Stimulated activated CD4-positive, alpha-beta T cell treated with anti-CD3 and anti-CD28 coated beads, Interleukin-2, amount 100 ng/mL, for 24 hours (primary cell): ENCODE data around the gene UQCRC1.

ENCODE experiments used
- DNase-seq, 2 donors: peaks; one replicate each; pipeline ENCODE4 v3.0.0-alpha.2; 2020

The UQCRC1 gene

DNA sequence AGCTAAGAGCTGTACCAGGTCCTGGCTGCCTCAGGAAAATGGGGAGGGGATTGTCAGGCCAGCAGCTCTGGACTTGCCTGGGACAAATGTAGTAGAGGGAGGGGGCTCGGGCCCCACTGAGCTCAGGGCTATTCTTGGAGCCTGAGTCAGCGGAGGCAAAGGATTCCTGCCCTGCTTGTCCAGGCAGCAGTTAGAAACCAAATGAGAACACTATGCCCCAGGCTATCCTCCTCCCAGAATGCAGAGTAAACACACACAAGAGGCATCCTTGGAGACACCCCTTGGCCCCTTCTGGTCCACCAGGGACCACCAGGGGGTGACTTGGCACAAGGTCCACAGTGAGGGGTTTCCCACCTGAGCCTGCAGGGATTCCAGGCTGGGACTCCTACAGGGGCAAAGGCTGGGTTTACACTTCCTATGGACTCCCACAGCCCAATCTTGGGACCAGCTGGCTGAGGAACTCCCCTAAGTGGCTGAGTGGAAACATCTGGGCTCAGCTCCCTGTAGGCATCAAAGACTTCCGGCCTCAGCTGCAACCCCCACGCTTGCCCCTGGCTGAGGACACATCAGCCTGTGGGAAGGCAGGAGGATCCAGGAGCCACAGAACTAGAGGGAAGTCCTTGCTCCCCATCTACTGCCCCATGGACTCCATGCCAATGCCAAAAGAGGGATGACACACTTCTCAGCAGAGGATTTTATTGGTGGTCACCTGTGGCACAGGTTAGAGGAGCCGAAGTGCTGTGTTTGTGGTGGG lies 10.9 kb downstream of the UQCRC1 start:
- no peak for DNase-seq

DNA sequence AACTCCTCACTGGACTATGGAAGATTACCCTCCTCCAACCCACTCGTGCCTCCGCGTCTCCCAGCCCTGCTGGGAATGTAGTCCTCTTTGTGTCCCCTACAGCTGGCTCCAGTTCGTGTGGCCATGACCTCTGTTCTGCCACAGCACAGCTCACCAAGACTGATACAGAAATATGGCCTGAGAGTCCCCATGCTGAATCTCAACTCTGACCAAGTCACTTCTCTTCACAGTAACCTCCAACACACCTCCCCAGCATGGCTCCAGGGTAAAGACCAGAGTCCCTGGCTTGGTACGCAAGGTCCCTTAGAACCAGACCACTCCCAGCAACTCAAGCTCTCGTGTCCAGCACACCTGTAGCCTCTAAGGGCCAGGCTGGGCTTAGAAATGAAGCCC lies 12.0 kb downstream of the UQCRC1 start:
- no peak for DNase-seq

DNA sequence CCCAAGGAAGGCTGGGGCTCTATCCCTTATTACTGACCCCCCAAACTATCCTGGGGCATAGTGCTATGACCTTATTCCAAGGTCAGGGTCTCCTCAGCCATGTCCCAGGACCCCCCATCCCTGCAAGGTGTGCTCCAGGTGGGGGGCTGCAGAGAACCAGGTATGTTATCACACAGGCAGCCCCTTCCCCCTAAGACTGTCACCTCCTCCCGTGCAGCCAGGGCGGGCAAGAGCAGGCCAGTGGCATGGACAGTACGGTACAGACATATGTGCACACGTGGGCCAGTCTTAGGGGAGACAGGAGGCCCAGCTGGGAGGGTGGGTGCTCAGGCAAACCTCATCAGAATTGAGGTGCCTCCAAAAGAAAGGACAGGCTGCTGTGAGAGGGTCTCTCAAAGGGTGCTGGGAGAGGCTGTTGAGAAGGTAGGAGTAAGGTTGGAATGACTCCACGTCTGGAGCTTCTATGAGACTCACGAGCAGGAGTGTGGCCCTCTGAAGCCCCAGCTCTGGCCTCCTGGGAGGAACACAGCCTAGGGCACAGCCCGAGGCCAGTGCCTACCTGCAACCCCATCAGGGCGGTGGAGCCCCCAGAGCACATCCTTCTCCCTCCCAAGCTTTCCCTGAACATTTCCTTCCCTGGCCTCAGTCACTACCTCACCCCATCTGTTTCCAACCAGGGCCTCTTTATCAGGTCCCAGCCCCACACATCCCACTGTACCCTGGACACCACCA lies 12.6 kb downstream of the UQCRC1 start:
- no peak for DNase-seq

DNA sequence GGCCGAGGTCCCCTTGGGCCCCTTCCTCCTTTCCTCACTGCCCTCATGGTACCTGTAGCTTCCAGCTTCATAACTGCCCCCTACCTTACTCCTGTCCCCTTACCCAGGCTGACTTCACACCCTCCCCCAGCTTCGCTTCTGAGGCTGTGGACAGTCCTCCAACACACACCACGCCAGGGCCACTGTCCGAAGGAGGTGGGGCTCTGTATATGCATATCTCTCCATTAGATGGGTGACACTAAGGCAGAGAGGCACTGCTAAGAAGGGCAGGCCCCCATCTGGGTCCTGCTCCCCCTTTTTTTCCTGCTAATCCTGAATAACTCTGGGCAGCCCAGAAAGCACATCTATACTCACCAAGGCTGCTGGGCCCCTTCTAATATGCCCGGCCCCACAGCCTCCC lies 13.3 kb downstream of the UQCRC1 start:
- DNase-seq = no peak

DNA sequence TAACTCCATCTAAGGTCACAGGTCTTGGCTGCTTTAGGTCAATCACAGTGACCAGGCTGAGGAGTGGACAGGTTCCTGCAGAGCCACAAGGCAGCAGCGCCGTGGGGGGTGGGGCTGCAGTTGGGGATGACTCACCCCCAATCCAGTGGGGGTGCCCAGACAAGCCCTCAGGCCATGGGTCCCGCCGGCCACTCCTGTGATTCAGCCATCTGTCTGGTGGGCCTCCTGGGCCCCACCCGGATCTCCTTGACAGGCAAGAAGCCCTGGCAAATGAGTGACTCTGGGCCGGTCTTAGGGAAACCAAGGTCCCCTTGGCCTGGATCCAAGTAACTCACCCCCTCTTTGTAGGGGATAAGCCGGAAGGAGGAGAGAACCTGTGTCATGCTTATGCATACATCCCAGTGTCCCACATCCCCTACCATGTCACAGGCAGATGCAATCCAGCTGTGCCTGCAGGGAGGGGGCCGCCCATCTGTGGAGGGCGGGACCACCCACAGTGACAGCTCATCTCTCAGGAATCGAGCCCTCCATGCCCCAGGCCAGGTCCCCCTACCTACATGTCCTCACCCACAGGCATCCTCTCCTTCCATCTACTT lies 13.8 kb downstream of the UQCRC1 start:
- no peak for DNase-seq

DNA sequence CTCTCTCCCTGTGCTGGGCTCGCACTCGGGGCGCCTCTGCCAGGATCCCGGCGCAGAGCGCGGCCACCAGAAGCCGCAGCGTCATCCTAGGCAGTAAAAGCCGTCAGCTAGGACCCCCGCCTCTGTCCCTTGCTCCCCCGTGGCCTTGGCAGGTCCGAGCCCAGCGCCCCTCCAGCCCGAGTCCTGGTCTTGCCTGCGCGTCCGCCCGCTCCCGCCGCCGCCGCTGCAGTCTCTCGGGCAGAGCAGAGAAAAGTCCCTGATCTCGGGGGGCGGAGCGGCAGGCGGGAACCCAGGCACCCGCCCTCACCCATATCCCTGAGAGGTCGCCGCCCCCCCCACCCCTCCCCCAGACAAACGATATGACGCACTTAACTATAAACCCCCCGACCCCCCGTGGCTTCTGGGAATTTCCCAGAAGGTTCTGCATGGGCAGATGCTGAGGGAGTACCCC lies 14.3 kb downstream of the UQCRC1 start, which contains the start of gene COL7A1:
Gene COL7A1, minus strand, starts transcription at position 255 of the 451 bp plus-strand sequence. Its CDS starts 170 bp downstream, at position 85.
- no peak for DNase-seq

DNA sequence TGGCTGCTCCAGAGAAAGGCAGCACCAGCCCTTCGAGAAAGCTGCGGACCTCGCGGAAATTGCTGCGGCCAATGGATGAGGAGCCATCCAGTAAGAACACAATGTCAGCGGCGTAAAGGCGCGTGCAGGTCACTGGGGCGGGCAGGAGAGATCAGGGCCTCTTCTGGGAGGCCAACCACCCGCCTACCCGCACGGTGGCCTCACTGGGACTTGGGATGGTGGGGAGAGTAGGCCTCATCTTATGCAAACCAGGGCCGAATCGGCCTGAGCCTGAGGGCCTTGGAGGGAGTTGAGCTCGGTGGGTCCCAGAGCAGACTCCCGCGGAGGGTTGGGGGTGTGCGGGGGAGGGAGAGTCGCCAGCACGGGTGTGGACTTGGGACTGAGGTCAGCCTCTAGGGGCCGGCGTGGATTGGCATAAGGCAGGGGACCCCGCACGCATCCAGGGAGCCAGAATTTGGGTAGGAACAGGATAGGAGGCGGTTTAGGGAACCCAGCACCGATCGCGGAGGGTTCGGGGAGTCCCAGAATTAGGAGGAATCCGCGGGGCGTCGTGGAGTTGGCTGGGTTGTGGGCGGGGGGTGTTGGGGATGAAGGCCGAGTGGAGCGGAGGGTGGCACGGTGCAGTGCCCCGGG lies 14.9 kb downstream of the UQCRC1 start:
- no peak for DNase-seq

DNA sequence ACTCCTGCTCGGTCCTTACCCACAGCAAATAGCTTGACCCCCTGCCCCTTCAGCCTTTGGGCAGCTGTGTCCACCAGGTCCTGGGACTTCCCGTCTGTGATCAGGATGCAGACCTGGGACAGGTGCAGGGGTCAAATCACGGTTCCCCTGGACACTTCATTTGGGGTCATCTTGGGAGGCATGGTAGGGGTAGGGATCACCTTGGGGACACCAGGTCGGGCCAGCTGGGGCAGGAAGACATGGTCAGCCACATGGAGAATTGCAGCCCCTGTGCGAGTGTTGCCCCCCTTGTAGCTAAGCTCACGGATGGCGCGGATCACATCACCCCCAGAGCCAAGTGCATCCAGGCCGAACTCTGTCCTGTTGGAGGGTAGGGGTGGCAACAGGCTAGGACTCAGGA lies 16.1 kb downstream of the UQCRC1 start:
- no peak for DNase-seq

DNA sequence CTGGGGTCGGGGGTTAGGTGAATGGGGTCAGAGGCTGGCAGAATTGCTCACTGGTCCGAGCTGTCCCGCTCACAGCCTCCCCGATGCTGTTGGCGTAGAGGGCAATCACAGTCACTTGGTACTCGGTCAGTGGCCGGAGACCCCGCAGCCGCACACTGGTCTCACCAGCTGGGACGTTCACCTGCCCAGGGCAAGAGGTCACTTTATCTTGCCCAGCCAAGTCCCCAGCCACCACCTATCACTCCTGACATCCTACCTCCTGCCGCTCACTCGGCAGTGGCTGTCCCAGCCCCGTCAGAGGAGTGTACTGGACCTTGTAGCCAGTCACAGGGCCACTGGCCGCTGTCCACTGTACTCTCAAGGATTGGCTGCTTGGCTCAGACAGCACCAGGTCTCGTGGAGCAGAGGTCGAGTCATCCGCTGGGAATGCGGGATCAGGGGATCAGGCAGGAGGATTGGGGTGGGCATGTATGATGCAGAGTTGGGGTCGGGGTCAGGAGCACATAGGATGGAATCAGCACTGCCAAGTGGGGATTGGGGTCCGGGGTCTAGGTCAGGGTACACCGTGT lies 16.8 kb downstream of the UQCRC1 start:
- DNase-seq = no peak

DNA sequence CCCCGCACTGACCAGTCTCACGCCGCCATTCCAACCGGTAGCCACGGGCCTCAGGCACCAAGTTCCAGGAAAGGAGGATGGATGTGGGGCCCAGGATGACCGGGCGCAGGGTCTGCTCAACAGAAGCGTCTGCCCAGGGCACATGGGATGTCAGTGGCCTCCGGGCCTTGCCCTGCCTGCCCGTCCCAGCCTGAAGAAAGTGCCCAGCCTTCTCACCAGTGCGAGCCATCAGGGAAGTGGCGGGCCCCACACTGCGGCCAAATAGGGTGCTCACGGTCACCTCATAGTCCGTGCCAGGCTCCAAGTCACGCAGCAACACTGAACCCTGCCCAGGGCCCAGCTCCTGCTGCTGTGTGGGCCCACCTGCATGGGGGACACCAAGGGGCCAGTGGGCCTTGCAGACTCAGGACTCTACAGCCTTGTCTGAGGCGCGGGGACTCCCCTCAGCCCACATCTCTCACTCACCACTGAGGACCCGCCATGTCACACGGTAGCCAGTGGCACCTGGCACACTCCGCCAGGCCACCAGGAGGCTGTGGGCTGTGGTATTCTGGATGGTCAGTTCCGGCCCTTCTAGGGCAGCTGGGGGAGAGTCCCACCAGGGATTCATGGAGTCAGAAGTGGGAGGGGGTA lies 17.4 kb downstream of the UQCRC1 start:
- no peak for DNase-seq

DNA sequence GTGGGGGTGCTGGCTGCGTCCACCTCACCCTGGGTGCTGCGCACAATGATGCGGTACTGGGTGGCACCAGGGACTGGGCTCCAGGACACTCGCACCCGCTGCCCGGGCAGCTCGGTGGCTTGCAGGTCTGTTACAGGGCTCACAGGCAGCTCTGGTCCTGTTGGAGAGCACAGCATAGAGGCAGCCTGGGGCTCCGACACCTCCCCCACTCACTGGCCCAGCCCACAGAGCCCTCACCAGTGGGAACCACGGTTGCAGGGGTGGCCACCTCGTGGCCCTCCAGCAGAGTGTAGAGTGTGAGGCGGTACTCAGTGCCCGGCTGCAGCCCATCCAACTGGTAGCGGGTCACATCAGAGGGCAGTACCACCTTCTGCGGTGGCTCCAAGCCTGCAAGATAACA lies 18.0 kb downstream of the UQCRC1 start:
- DNase-seq = no peak

DNA sequence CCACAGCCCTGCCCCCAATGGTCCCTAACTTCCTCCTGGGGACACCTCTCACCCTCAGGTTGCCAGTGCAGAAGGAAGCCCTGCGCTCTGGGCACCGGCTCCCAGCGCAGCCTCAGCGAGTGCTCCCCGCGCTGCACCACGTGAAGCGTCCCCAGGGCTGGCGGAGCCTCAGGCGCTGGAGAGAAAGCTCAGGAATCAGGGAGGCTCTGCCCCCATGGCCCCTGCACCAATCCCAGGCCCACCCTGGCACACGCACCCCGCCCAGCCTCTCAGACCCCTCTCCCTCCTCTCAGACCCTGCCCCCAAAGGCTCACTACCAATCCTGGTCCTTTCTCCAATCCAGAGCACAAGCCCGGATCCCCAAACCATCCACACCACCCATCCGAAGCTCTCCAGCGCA lies 21.2 kb downstream of the UQCRC1 start:
- DNase-seq = no peak

DNA sequence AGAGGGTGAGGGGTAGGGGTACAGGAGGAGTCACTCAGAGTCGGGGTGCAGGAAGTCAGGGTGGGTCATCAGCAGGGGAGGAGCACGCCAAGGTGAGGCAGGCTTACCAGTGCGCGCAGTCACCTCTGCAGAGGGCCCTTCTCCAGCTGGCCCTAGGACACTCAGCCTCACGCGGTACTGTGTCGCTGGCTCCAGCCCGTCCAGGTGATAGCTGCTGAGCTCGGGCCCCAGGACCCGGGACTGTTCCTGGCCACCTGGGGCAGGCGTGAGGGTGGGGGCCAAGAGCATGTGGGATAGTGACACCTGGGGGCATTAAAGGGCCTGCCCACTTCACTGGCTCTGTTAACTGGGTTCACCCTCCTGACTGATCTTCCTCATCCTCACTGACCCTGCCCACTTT lies 21.8 kb downstream of the UQCRC1 start:
- DNase-seq = no peak

DNA sequence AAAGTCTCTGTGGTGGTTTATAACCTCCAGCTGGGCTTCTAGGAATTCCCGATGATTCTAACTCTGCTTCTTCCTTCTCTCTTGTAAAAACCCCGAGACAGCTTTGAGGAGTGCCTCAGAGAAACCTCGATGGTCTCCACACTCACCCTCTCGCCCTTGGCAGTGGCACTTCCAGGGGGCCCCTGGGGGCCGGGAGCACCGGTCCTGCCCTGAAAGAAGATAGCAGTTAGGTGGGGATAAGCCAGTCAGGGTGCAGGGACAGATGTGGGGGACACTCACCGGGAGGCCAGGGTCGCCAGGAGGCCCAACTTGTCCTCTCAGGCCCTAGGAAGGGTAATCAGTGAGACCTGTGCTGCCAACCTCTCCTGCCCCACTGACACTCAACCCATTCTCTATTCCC lies 24.0 kb downstream of the UQCRC1 start:
- no peak for DNase-seq

DNA sequence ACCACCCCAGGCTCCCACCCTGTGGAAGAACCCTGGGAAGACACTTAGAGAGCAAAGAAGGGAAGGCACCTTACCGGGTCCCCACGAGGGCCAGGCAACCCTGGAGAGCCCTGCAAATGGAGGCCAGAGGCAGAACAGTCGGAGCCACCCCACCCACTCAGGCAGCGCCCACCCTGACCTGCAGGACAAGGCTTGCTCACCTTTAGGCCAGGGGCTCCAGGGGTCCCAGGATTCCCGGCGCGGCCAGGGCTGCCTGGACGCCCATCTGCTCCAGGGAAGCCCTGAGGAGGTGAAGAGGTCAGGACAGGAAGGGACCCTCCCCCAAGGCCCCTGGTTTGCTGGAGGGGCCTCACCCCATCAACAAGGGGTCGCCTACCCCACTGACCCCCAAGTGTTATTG lies 24.6 kb downstream of the UQCRC1 start:
- no peak for DNase-seq

DNA sequence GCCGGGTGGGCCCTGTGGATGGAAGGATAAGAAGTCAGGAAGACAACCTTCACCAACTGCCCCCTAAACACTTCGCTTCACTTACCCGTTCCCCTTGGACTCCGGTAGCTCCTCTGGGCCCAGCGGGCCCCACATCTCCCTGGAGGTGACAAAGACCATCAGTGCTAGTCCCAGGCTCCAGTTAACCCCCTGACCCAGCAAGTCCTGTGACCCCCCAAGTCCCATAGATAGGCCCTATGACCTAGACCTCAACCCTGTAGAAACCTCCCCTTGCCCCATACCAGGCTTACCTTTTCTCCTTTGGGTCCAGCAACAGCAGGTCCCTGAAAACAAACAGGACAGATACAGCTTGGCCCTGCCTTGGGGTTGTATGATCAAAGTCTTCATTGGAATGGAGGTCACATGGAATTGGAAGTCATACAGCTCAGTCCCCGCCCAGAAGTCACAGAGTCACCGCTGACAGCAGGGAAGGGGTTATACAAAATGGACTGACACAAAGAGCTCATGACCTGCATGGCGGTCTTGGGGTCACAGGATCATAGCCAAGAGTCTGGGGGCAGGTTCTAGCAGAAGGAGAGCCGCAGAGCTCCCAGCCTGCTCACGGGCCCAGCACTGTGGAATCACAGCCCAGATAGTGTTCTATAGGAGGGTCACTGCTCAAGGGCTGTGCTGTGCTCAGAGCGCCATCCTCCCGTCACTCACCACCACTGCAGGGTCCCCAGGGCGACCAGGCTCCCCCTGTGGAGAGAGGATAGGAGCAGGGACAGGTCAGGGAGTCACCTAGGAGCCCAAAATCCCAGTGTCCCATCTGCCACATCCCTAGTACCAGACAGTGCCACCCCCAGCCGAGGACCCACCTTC lies 27.6 kb downstream of the UQCRC1 start:
- DNase-seq = no peak

DNA sequence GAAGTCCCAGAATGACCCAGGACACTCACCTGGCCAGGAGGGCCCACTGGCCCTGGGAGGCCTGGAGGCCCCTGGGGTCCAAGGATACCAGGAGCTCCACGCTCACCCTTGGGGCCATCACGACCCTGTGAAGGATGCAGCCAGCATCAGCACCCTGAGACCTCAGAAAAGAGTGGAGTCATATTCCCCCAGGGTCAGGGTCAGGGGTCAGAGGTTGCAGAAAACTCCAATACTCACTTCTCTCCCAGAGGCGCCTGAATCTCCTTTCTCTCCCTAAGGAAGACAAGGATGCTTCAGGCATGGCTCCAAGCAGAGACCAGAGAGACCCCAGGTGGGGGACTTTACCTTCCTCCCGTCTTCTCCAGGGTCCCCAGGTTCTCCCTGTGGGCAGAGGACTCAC lies 32.8 kb downstream of the UQCRC1 start:
- DNase-seq = no peak

DNA sequence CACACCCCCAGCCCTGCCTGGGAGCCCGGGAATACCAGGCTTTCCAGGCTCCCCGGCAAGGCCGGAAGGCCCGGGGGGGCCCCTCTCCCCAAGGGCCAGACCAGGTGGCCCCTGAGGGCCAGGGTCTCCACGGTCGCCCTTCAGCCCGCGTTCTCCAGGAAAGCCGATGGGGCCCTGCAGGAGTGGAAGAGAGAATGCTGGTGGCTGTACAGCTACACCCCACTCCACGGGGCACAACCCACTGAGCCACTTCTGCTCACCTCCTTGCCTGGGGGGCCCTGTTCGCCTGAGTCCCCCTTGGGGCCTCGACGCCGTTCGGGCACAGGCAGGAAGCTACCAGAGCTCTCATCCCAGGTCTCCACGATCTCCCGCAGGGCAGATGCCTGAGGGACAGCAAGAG lies 34.1 kb downstream of the UQCRC1 start:
- DNase-seq = no peak

DNA sequence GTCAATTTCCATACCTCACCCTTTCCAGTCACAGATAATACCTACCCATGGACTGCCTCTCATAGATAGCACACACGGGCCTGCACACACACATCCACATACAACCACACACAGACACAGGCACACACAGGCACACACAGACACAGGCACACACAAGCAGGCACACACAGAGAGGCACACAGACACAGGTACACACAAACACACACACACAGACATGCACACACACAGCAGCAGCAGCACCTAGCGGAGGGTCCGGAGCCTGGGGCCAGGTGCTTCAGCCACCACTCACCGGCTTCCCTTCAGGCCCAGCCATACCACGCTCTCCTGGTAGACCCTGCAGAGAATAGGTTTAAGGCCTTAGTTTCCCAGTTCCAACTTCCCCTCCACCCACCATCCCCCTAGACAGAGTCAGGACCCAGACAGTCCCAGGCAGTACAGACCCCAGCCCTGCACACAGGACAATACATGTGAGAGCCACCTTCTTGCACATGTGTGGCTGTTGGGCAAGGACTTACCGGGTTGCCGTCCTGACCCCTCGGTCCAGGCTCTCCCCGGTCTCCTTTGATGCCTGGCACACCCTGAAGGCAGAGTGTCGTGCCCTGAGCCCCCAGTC lies 35.4 kb downstream of the UQCRC1 start:
- no peak for DNase-seq

DNA sequence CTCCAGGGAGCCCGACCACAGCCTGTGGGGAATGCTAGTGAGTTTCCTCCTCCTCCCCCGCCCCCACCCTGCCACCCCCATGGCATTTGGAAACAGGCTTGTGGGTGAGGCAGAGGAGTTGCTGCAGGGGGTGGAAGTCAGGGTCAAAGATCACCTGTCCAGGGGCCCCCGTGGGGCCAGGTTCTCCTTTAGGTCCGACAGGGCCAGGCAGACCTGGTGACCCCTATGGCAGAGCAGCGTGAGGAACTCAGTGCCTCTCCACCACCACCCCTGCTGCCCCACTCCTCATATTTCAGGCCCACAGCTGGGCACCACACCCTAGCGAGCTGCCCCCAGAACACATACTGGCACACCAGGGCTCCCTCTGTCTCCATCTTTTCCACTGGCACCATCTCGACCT lies 36.9 kb downstream of the UQCRC1 start:
- no peak for DNase-seq

DNA sequence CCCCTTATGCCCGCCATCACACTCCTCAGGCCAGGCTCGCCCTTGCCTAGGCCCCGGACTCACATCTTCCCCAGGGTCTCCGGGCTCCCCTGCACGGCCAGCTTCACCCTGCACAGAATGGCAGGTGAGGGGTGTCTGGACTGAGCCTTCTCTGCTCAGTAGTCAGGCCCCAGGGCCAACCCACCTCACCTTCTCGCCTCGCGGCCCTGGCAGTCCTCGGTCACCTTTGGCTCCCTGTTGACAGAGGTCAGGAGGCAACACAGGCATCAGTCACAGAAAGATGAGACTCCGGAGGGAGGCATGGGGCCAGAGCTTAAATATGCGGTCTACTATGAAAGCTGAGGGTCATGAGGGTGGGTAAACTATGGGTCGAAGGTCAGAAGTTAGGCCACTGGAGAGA lies 37.5 kb downstream of the UQCRC1 start:
- DNase-seq = no peak
